Measurements from ENCODE around the gene MKNK2. TPM values are rescaled to one million over a fixed set of nuclear protein-coding genes. Genes with fewer than 3 reads are reported as not detected.
A peak's percentile ranks its signal among the peaks of the same experiment; 100 is the strongest.

The MKNK2 gene
- polyA plus RNA-seq, 1 donor (not counting 4 experiments of a cell fraction or from before 2014, with no cell fraction given): 88.3 TPM

- Histone ChIP-seq H4K20me1 (ENCODE audit: control insufficient read depth, extremely low read depth, insufficient read depth, low read length) (no peaks in the 10 kb centered on the region), H3K36me3 (ENCODE audit: control insufficient read depth in 2 of 2, extremely low read depth in 1 of 2, insufficient read depth in 2 of 2, low read length in 2 of 2) (no peaks in the 10 kb centered on the region), H2AFZ (ENCODE audit: control insufficient read depth, low read length) (no peak overlapping the region), H3K9me3 (ENCODE audit: control insufficient read depth, low read depth, low read length) (no peaks in the 10 kb centered on the region), H3K4me3 (ENCODE audit: control insufficient read depth in 2 of 3, extremely low read depth in 1 of 3, insufficient read depth in 2 of 3, low read depth in 1 of 3, low read length in 3 of 3) (peak overlapping the region; percentile 43 to 72 (median 64)), H3K9me1 (ENCODE audit: control insufficient read depth, extremely low read depth, insufficient read depth, low read length) (no peaks in the 10 kb centered on the region), H3K4me2 (ENCODE audit: control insufficient read depth, extremely low read depth, insufficient read depth, low read depth, low read length) (peak overlapping the region; percentile 96), H3K27me3 (ENCODE audit: control insufficient read depth, extremely low read depth, insufficient read depth, low read length) (no peaks in the 10 kb centered on the region), H3K9ac (ENCODE audit: control insufficient read depth, extremely low read depth, insufficient read depth, low read length) (peak overlapping the region; percentile 90), H3K4me1 (ENCODE audit: control insufficient read depth, extremely low read depth, insufficient read depth, low read length) (peaks cover 44% of the 10 kb centered on the region), H3K79me2 (ENCODE audit: control insufficient read depth, insufficient read depth, low read length) (no peaks in the 10 kb centered on the region), H3K27ac (ENCODE audit: control insufficient read depth, insufficient read depth, low read length) (peak overlapping the region; percentile 95)
- DNase-seq (ENCODE audit: low read depth, low spot score): no peak
- no peak for TF ChIP-seq EZH2 (IDR thresholded peaks at IDR 0.05; ENCODE audit: low read length)
- no peak for TF ChIP-seq CTCF (optimal IDR thresholded peaks at IDR 0.05 in 1 of 3, IDR thresholded peaks at IDR 0.05 in 1 of 3, conservative IDR thresholded peaks at IDR 0.05 in 1 of 3; ENCODE audit: extremely low read depth in 1 of 3, insufficient read depth in 2 of 3, low read length in 3 of 3)
- no peak for FAIRE-seq
- dilution Hi-C loops (cut with MboI; ENCODE audit: extremely low pct_ligation_motif_present, low sequenced_read_pairs): no loop called here
These were observed 9.9 kb upstream of the MKNK2 start for GRCh38 chr19:2060884-2061494.

- FAIRE-seq (no peak), DNase-seq (ENCODE audit: low read depth, low spot score) (no peak)
- dilution Hi-C loops (cut with MboI; ENCODE audit: extremely low pct_ligation_motif_present, low sequenced_read_pairs): no loop called here
- Histone ChIP-seq H3K27me3 (ENCODE audit: control insufficient read depth, extremely low read depth, insufficient read depth, low read length) (no peaks in the 10 kb centered on the region), H3K4me2 (ENCODE audit: control insufficient read depth, extremely low read depth, insufficient read depth, low read depth, low read length) (peak overlapping the region; percentile 64), H3K9ac (ENCODE audit: control insufficient read depth, extremely low read depth, insufficient read depth, low read length) (peak overlapping the region; percentile 77), H3K36me3 (ENCODE audit: control insufficient read depth in 2 of 2, extremely low read depth in 1 of 2, insufficient read depth in 2 of 2, low read length in 2 of 2) (no peaks in the 10 kb centered on the region), H3K9me3 (ENCODE audit: control insufficient read depth, low read depth, low read length) (no peaks in the 10 kb centered on the region), H2AFZ (ENCODE audit: control insufficient read depth, low read length) (peak overlapping the region; percentile 58), H3K27ac (ENCODE audit: control insufficient read depth, insufficient read depth, low read length) (peak overlapping the region; percentile 95), H3K9me1 (ENCODE audit: control insufficient read depth, extremely low read depth, insufficient read depth, low read length) (no peaks in the 10 kb centered on the region), H3K79me2 (ENCODE audit: control insufficient read depth, insufficient read depth, low read length) (no peaks in the 10 kb centered on the region), H4K20me1 (ENCODE audit: control insufficient read depth, extremely low read depth, insufficient read depth, low read length) (no peaks in the 10 kb centered on the region), H3K4me1 (ENCODE audit: control insufficient read depth, extremely low read depth, insufficient read depth, low read length) (peaks cover 54% of the 10 kb centered on the region), H3K4me3 (ENCODE audit: control insufficient read depth in 2 of 3, extremely low read depth in 1 of 3, insufficient read depth in 2 of 3, low read depth in 1 of 3, low read length in 3 of 3) (peak overlapping the region in 1 of 3 experiments; percentile 2)
- TF ChIP-seq CTCF (optimal IDR thresholded peaks at IDR 0.05 in 1 of 3, IDR thresholded peaks at IDR 0.05 in 1 of 3, conservative IDR thresholded peaks at IDR 0.05 in 1 of 3; ENCODE audit: extremely low read depth in 1 of 3, insufficient read depth in 2 of 3, low read length in 3 of 3) (no peak), EZH2 (IDR thresholded peaks at IDR 0.05; ENCODE audit: low read length) (no peak)
These were observed 8.6 kb upstream of the MKNK2 start for GRCh38 chr19:2059422-2060201.
